Measurements from ENCODE around the gene MBD5.

MBD5 gene

GRCh38 chr2:148305476-148305875, 284.6 kb downstream of the MBD5 start:
- Histone ChIP-seq H3K79me2 (ENCODE audit: control insufficient read depth, insufficient read depth, low read length, poor library complexity) (no peaks in the 10 kb centered on the region), H2AK5ac (ENCODE audit: low read length) (no peak overlapping the region), H3K27me3 (ENCODE audit: insufficient read depth, low read length) (no peaks in the 10 kb centered on the region), H3K79me1 (ENCODE audit: low read length) (no peaks in the 10 kb centered on the region), H3K9me3 (ENCODE audit: insufficient read depth, low read depth, low read length) (no peaks in the 10 kb centered on the region), H2BK120ac (ENCODE audit: insufficient read depth, low read length, poor library complexity) (no peak overlapping the region), H3K4ac (ENCODE audit: low read depth, low read length) (no peak overlapping the region), H3K18ac (ENCODE audit: low read length) (no peak overlapping the region), H2BK5ac (ENCODE audit: low read depth, low read length, poor library complexity) (no peak overlapping the region), H4K8ac (ENCODE audit: low read depth, low read length) (no peak overlapping the region), H2AFZ (ENCODE audit: insufficient read depth, low read length, poor library complexity) (no peak overlapping the region), H3K4me2 (ENCODE audit: low read length) (no peak overlapping the region), H3K27ac (ENCODE audit: low read depth, low read length) (no peak overlapping the region), H3K36me3 (ENCODE audit: control insufficient read depth in 1 of 2, insufficient read depth in 2 of 2, low read length in 2 of 2) (no peaks in the 10 kb centered on the region), H3K4me1 (ENCODE audit: control insufficient read depth in 1 of 2, insufficient read depth in 2 of 2, low read length in 2 of 2) (no peaks in the 10 kb centered on the region), H2BK12ac (ENCODE audit: low read length) (no peak overlapping the region), H3K14ac (ENCODE audit: low read length) (no peak overlapping the region), H4K12ac (ENCODE audit: low read depth, low read length) (no peak overlapping the region), H3K4me3 (ENCODE audit: low read depth, low read length) (no peak overlapping the region), H3K9ac (ENCODE audit: low read length) (no peak overlapping the region), H3K23ac (ENCODE audit: low read length) (no peak overlapping the region), H4K91ac (ENCODE audit: low read depth, low read length) (no peak overlapping the region)
- no peak for DNase-seq
- WGBS (ENCODE audit: extremely low coverage, insufficient coverage, insufficient read length), result no CpG with 5 or more reads among the region's 5 CpGs

GRCh38 chr2:148306027-148306426, 285.1 kb downstream of the MBD5 start:
- H3K79me1 ChIP-seq (ENCODE audit: low read length), result no peaks in the 10 kb centered on the region
- no CpG with 5 or more reads among the region's 2 CpGs for WGBS (ENCODE audit: extremely low coverage, insufficient coverage, insufficient read length)
- no peak overlapping the region for H3K23ac ChIP-seq (ENCODE audit: low read length)
- no peak overlapping the region for H3K9ac ChIP-seq (ENCODE audit: low read length)
- H3K27me3 ChIP-seq (ENCODE audit: insufficient read depth, low read length), result no peaks in the 10 kb centered on the region
- H2BK120ac ChIP-seq (ENCODE audit: insufficient read depth, low read length, poor library complexity), result no peak overlapping the region
- H3K18ac ChIP-seq (ENCODE audit: low read length), result no peak overlapping the region
- no peak overlapping the region for H3K4ac ChIP-seq (ENCODE audit: low read depth, low read length)
- H2AK5ac ChIP-seq (ENCODE audit: low read length), result no peak overlapping the region
- H4K12ac ChIP-seq (ENCODE audit: low read depth, low read length), result no peak overlapping the region
- no peaks in the 10 kb centered on the region for H3K4me1 ChIP-seq (ENCODE audit: control insufficient read depth in 1 of 2, insufficient read depth in 2 of 2, low read length in 2 of 2)
- H3K79me2 ChIP-seq (ENCODE audit: control insufficient read depth, insufficient read depth, low read length, poor library complexity), result no peaks in the 10 kb centered on the region
- no peak overlapping the region for H2BK12ac ChIP-seq (ENCODE audit: low read length)
- no peak for DNase-seq
- H3K9me3 ChIP-seq (ENCODE audit: insufficient read depth, low read depth, low read length), result no peaks in the 10 kb centered on the region
- no peaks in the 10 kb centered on the region for H3K36me3 ChIP-seq (ENCODE audit: control insufficient read depth in 1 of 2, insufficient read depth in 2 of 2, low read length in 2 of 2)
- no peak overlapping the region for H3K14ac ChIP-seq (ENCODE audit: low read length)
- H3K4me2 ChIP-seq (ENCODE audit: low read length), result no peak overlapping the region
- no peak overlapping the region for H4K8ac ChIP-seq (ENCODE audit: low read depth, low read length)
- no peak overlapping the region for H4K91ac ChIP-seq (ENCODE audit: low read depth, low read length)
- no peak overlapping the region for H2BK5ac ChIP-seq (ENCODE audit: low read depth, low read length, poor library complexity)
- H3K4me3 ChIP-seq (ENCODE audit: low read depth, low read length), result no peak overlapping the region
- H2AFZ ChIP-seq (ENCODE audit: insufficient read depth, low read length, poor library complexity), result no peak overlapping the region
- no peak overlapping the region for H3K27ac ChIP-seq (ENCODE audit: low read depth, low read length)

GRCh38 chr2:148317598-148317997, 296.7 kb downstream of the MBD5 start:
- Histone ChIP-seq H3K14ac (ENCODE audit: low read length) (no peak overlapping the region), H3K9ac (ENCODE audit: low read length) (no peak overlapping the region), H3K4me1 (ENCODE audit: control insufficient read depth in 1 of 2, insufficient read depth in 2 of 2, low read length in 2 of 2) (no peaks in the 10 kb centered on the region), H3K4me3 (ENCODE audit: low read depth, low read length) (no peak overlapping the region), H2BK5ac (ENCODE audit: low read depth, low read length, poor library complexity) (no peak overlapping the region), H2BK12ac (ENCODE audit: low read length) (no peak overlapping the region), H4K8ac (ENCODE audit: low read depth, low read length) (no peak overlapping the region), H3K27ac (ENCODE audit: low read depth, low read length) (no peak overlapping the region), H3K79me1 (ENCODE audit: low read length) (no peaks in the 10 kb centered on the region), H3K36me3 (ENCODE audit: control insufficient read depth in 1 of 2, insufficient read depth in 2 of 2, low read length in 2 of 2) (no peaks in the 10 kb centered on the region), H4K91ac (ENCODE audit: low read depth, low read length) (no peak overlapping the region), H2AFZ (ENCODE audit: insufficient read depth, low read length, poor library complexity) (no peak overlapping the region), H3K4ac (ENCODE audit: low read depth, low read length) (no peak overlapping the region), H2BK120ac (ENCODE audit: insufficient read depth, low read length, poor library complexity) (no peak overlapping the region), H4K12ac (ENCODE audit: low read depth, low read length) (no peak overlapping the region), H2AK5ac (ENCODE audit: low read length) (no peak overlapping the region), H3K18ac (ENCODE audit: low read length) (no peak overlapping the region), H3K4me2 (ENCODE audit: low read length) (no peak overlapping the region), H3K23ac (ENCODE audit: low read length) (no peak overlapping the region), H3K9me3 (ENCODE audit: insufficient read depth, low read depth, low read length) (no peaks in the 10 kb centered on the region), H3K79me2 (ENCODE audit: control insufficient read depth, insufficient read depth, low read length, poor library complexity) (no peaks in the 10 kb centered on the region), H3K27me3 (ENCODE audit: insufficient read depth, low read length) (no peaks in the 10 kb centered on the region)
- WGBS (ENCODE audit: extremely low coverage, insufficient coverage, insufficient read length), result no CpG with 5 or more reads among the region's 3 CpGs
- no peak for DNase-seq

GRCh38 chr2:148338541-148338940, 317.6 kb downstream of the MBD5 start:
- H2BK5ac ChIP-seq (ENCODE audit: low read depth, low read length, poor library complexity), result no peak overlapping the region
- H2BK12ac ChIP-seq (ENCODE audit: low read length), result no peak overlapping the region
- H3K27ac ChIP-seq (ENCODE audit: low read depth, low read length), result no peak overlapping the region
- no peaks in the 10 kb centered on the region for H3K4me1 ChIP-seq (ENCODE audit: control insufficient read depth in 1 of 2, insufficient read depth in 2 of 2, low read length in 2 of 2)
- H4K91ac ChIP-seq (ENCODE audit: low read depth, low read length), result no peak overlapping the region
- H2AK5ac ChIP-seq (ENCODE audit: low read length), result no peak overlapping the region
- no peak overlapping the region for H3K14ac ChIP-seq (ENCODE audit: low read length)
- H3K18ac ChIP-seq (ENCODE audit: low read length), result no peak overlapping the region
- H3K4me3 ChIP-seq (ENCODE audit: low read depth, low read length), result no peak overlapping the region
- H3K79me2 ChIP-seq (ENCODE audit: control insufficient read depth, insufficient read depth, low read length, poor library complexity), result no peaks in the 10 kb centered on the region
- no peak overlapping the region for H3K4me2 ChIP-seq (ENCODE audit: low read length)
- H3K23ac ChIP-seq (ENCODE audit: low read length), result no peak overlapping the region
- H2AFZ ChIP-seq (ENCODE audit: insufficient read depth, low read length, poor library complexity), result no peak overlapping the region
- DNase-seq, result no peak
- no peak overlapping the region for H2BK120ac ChIP-seq (ENCODE audit: insufficient read depth, low read length, poor library complexity)
- H3K36me3 ChIP-seq (ENCODE audit: control insufficient read depth in 1 of 2, insufficient read depth in 2 of 2, low read length in 2 of 2), result peaks cover 0 to 2% of the 10 kb centered on the region in 2 experiments
- no peak overlapping the region for H3K9ac ChIP-seq (ENCODE audit: low read length)
- no peaks in the 10 kb centered on the region for H3K27me3 ChIP-seq (ENCODE audit: insufficient read depth, low read length)
- no peak overlapping the region for H4K12ac ChIP-seq (ENCODE audit: low read depth, low read length)
- H4K8ac ChIP-seq (ENCODE audit: low read depth, low read length), result no peak overlapping the region
- H3K4ac ChIP-seq (ENCODE audit: low read depth, low read length), result no peak overlapping the region
- no peaks in the 10 kb centered on the region for H3K79me1 ChIP-seq (ENCODE audit: low read length)
- peaks cover 2% of the 10 kb centered on the region for H3K9me3 ChIP-seq (ENCODE audit: insufficient read depth, low read depth, low read length)
